Osteoblast (primary cell): Measurements from ENCODE around the gene CHCT1. TPM values are rescaled to one million over a fixed set of nuclear protein-coding genes. Genes with fewer than 3 reads are reported as not detected.

Source experiments
- DNase-seq: peaks from one replicate; pipeline ENCODE4 v3.0.0; 2011; ENCODE audit warnings: low spot score, mixed read lengths; ENCODE audit not compliant: insufficient read length; ENCODE audit errors: missing footprints
- H2AFZ ChIP-seq: 2 replicates; pipeline ENCODE4 v1.6.0; 2011; ENCODE audit warnings: mild to moderate bottlenecking, low read length
- H3K27ac ChIP-seq: 2 replicates; pipeline ENCODE4 v1.5.1; 2011; ENCODE audit warnings: mild to moderate bottlenecking, low read depth, low read length, moderate library complexity
- H3K27me3 ChIP-seq: 2 replicates; pipeline ENCODE4 v1.6.0; 2012; ENCODE audit warnings: mild to moderate bottlenecking, control low read depth, inconsistent platforms, low read length, moderate library complexity; ENCODE audit not compliant: insufficient read depth
- H3K36me3 ChIP-seq: 2 replicates; pipeline ENCODE4 v1.5.1; 2011; ENCODE audit warnings: mild to moderate bottlenecking, low read length, control low read depth, moderate library complexity; ENCODE audit not compliant: insufficient read depth
- H3K4me1 ChIP-seq: 2 replicates; pipeline ENCODE4 v1.5.1; 2011; ENCODE audit warnings: mild to moderate bottlenecking, low read length, control low read depth, moderate library complexity; ENCODE audit not compliant: insufficient read depth
- H3K4me2 ChIP-seq: 2 replicates; pipeline ENCODE4 v1.6.0; 2011; ENCODE audit warnings: mild to moderate bottlenecking, low read length; ENCODE audit not compliant: insufficient read depth
- H3K4me3 ChIP-seq: fragments of 200-600 bp; sonication (generic); 3 replicates; pipeline ENCODE4 v1.5.1; 2012; ENCODE audit warnings: mild to moderate bottlenecking, low read length, inconsistent platforms; ENCODE audit not compliant: insufficient read depth
- H3K79me2 ChIP-seq: 2 replicates; pipeline ENCODE4 v1.6.0; 2012; ENCODE audit warnings: mild to moderate bottlenecking, low read length, control low read depth, inconsistent platforms; ENCODE audit not compliant: insufficient read depth
- H3K9me3 ChIP-seq: 2 replicates; pipeline ENCODE4 v1.5.1; 2011; ENCODE audit warnings: low read depth, low read length, control low read depth
- H4K20me1 ChIP-seq: 2 replicates; pipeline ENCODE4 v1.6.0; 2012; ENCODE audit warnings: mild to moderate bottlenecking, low read length, control low read depth; ENCODE audit not compliant: insufficient read depth
- CTCF ChIP-seq: IDR thresholded peaks from 2 replicates; pipeline ENCODE4 v1.5.1; 2011; ENCODE audit warnings: mild to moderate bottlenecking, low read depth, low read length, moderate library complexity; ENCODE audit errors: extremely low read depth
- total RNA-seq: library from RNA; depleted of rRNA; stranded (reverse); fragments of >200 nt; gene quantifications from 2 replicates; pipeline ENCODE4 v1.2.3, GENCODE V29; 2012

The CHCT1 gene
- total RNA-seq, 1 donor = not detected

- Histone ChIP-seq H3K4me3 (no peak overlapping the region), H3K4me1 (peaks cover 3% of the 10 kb centered on the region), H3K9me3 (no peaks in the 10 kb centered on the region), H3K4me2 (no peak overlapping the region), H3K27ac (no peak overlapping the region), H3K79me2 (peaks cover 12% of the 10 kb centered on the region), H3K27me3 (no peaks in the 10 kb centered on the region), H4K20me1 (no peaks in the 10 kb centered on the region), H3K36me3 (peaks cover 78% of the 10 kb centered on the region), H2AFZ (no peak overlapping the region)
- DNase-seq = no peak
- TF ChIP-seq CTCF = no peak
Measured at GRCh38 chr17:60461584-60461983, 39.3 kb downstream of the CHCT1 start.

GRCh38 chr17:60463157-60463835 is 41.0 kb downstream of the CHCT1 start:
- no peaks in the 10 kb centered on the region for H3K27me3 ChIP-seq
- H3K27ac ChIP-seq = no peak overlapping the region
- no peak for TF ChIP-seq CTCF
- H4K20me1 ChIP-seq = no peaks in the 10 kb centered on the region
- no peak overlapping the region for H3K4me2 ChIP-seq
- DNase-seq = no peak
- H3K9me3 ChIP-seq = no peaks in the 10 kb centered on the region
- peaks cover 23% of the 10 kb centered on the region for H3K79me2 ChIP-seq
- no peak overlapping the region for H2AFZ ChIP-seq
- peaks cover 8% of the 10 kb centered on the region for H3K4me1 ChIP-seq
- no peak overlapping the region for H3K4me3 ChIP-seq
- peaks cover 73% of the 10 kb centered on the region for H3K36me3 ChIP-seq

GRCh38 chr17:60464343-60464742 is 42.1 kb downstream of the CHCT1 start:
- Histone ChIP-seq H3K27me3 (no peaks in the 10 kb centered on the region), H3K9me3 (no peaks in the 10 kb centered on the region), H3K4me3 (no peak overlapping the region), H3K27ac (no peak overlapping the region), H3K79me2 (peaks cover 30% of the 10 kb centered on the region), H3K4me2 (no peak overlapping the region), H3K36me3 (peaks cover 68% of the 10 kb centered on the region), H4K20me1 (no peaks in the 10 kb centered on the region), H3K4me1 (peaks cover 16% of the 10 kb centered on the region), H2AFZ (no peak overlapping the region)
- no peak for TF ChIP-seq CTCF
- no peak for DNase-seq

- no peak for DNase-seq
- Histone ChIP-seq H4K20me1 (no peaks in the 10 kb centered on the region), H3K4me1 (peaks cover 27% of the 10 kb centered on the region), H3K27ac (peak overlapping the region; percentile 22), H2AFZ (no peak overlapping the region), H3K4me3 (no peak overlapping the region), H3K79me2 (peaks cover 30% of the 10 kb centered on the region), H3K27me3 (no peaks in the 10 kb centered on the region), H3K9me3 (no peaks in the 10 kb centered on the region), H3K36me3 (peaks cover 51% of the 10 kb centered on the region), H3K4me2 (no peak overlapping the region)
- no peak for TF ChIP-seq CTCF
Measured at GRCh38 chr17:60468371-60468770, 46.1 kb downstream of the CHCT1 start.
